Activated T-cell treated with anti-CD3 and anti-CD28 coated beads, Interleukin-2, amount 50 U/mL, for 48 hours (primary cell): ENCODE results near the gene KCTD3.

Experiments used
- DNase-seq, 2 experiments: peaks; one replicate each; pipeline ENCODE4 v3.0.0-alpha.2; 2020

The KCTD3 gene

GRCh38 chr1:215557504-215557903, 9.6 kb upstream of the KCTD3 start:
- no peak for DNase-seq

GRCh38 chr1:215557992-215558626, 9.0 kb upstream of the KCTD3 start:
- no peak for DNase-seq

GRCh38 chr1:215567491-215568298, 591 bp downstream of the KCTD3 start:
- DNase-seq: peak; percentile 55 to 63

GRCh38 chr1:215568299-215568692, 1.2 kb downstream of the KCTD3 start:
- DNase-seq: no peak

- no peak for DNase-seq
Observed at GRCh38 chr1:215569986-215570824, 3.1 kb downstream of the KCTD3 start.

GRCh38 chr1:215581896-215582295, 14.8 kb downstream of the KCTD3 start:
- no peak for DNase-seq

GRCh38 chr1:215583185-215583749, 16.2 kb downstream of the KCTD3 start:
- DNase-seq: no peak

- DNase-seq: no peak
Observed at GRCh38 chr1:215584389-215584788, 17.3 kb downstream of the KCTD3 start.

GRCh38 chr1:215589650-215590435, 22.7 kb downstream of the KCTD3 start:
- DNase-seq: no peak

GRCh38 chr1:215590779-215591491, 23.8 kb downstream of the KCTD3 start:
- no peak for DNase-seq

GRCh38 chr1:215594640-215595039, 27.5 kb downstream of the KCTD3 start:
- no peak for DNase-seq

GRCh38 chr1:215595231-215595630, 28.1 kb downstream of the KCTD3 start:
- no peak for DNase-seq

GRCh38 chr1:215597961-215598360, 30.9 kb downstream of the KCTD3 start:
- DNase-seq: no peak

- DNase-seq: no peak
Observed at GRCh38 chr1:215599418-215600074, 32.4 kb downstream of the KCTD3 start.

GRCh38 chr1:215600258-215600792, 33.2 kb downstream of the KCTD3 start:
- no peak for DNase-seq

- no peak for DNase-seq
Observed at GRCh38 chr1:215600867-215601266, 33.8 kb downstream of the KCTD3 start.

- DNase-seq: no peak
Observed at GRCh38 chr1:215601276-215601675, 34.2 kb downstream of the KCTD3 start.

- DNase-seq: no peak
Observed at GRCh38 chr1:215603319-215603718, 36.2 kb downstream of the KCTD3 start.

GRCh38 chr1:215605011-215605621, 38.0 kb downstream of the KCTD3 start:
- no peak for DNase-seq

GRCh38 chr1:215606036-215606435, 38.9 kb downstream of the KCTD3 start:
- no peak for DNase-seq
